Brain microvascular endothelial cell (primary cell): ENCODE data around the gene G6PC2.
A peak's percentile ranks its signal among the peaks of the same experiment; 100 is the strongest.

Experiments
- DNase-seq: peaks from one replicate; pipeline ENCODE4 v3.0.0-alpha.2; 2020
- H3K27ac ChIP-seq: fragments of 250-450 bp; sonication (Bioruptor Pico); 2 replicates; pipeline ENCODE4 v1.5.1; 2020; ENCODE audit warnings: mild to moderate bottlenecking, moderate library complexity
- H3K27me3 ChIP-seq: fragments of 250-450 bp; sonication (Bioruptor Pico); replicated peaks from 2 replicates; pipeline ENCODE4 v1.5.1; 2020; ENCODE audit warnings: mild to moderate bottlenecking
- H3K36me3 ChIP-seq: fragments of 250-450 bp; sonication (Bioruptor Pico); replicated peaks from 2 replicates; pipeline ENCODE4 v1.5.1; 2020; ENCODE audit warnings: mild to moderate bottlenecking
- H3K4me3 ChIP-seq: 2 replicates; pipeline ENCODE4 v1.5.1; 2011; ENCODE audit warnings: low read depth, mild to moderate bottlenecking, control low read depth, low read length, moderate library complexity
- in situ Hi-C: cut with HindIII; loops from 2 replicates; pipeline ENCODE4 v1.10.0; 2017; ENCODE audit warnings: low sequenced_read_pairs, low pct_ligation_motif_present
- TF ChIP-seq, protein P1 (sequence below): IDR thresholded peaks from 2 replicates; pipeline ENCODE4 v1.5.1; 2011; ENCODE audit warnings: low read depth, mild to moderate bottlenecking, moderate library complexity, low read length, control low read depth, inconsistent platforms; ENCODE audit errors: missing control alignments

The G6PC2 gene

GRCh38 chr2:168901003-168901402 lies at the start of gene G6PC2:
Gene G6PC2 (plus strand): TSS chr2:168901291. CDS start chr2:168901332, 41 bp downstream.
- no peaks in the 10 kb centered on the region for H3K36me3 ChIP-seq
- H3K4me3 ChIP-seq, result no peak within 1 kb of the TSS
- TF ChIP-seq, protein P1, sequence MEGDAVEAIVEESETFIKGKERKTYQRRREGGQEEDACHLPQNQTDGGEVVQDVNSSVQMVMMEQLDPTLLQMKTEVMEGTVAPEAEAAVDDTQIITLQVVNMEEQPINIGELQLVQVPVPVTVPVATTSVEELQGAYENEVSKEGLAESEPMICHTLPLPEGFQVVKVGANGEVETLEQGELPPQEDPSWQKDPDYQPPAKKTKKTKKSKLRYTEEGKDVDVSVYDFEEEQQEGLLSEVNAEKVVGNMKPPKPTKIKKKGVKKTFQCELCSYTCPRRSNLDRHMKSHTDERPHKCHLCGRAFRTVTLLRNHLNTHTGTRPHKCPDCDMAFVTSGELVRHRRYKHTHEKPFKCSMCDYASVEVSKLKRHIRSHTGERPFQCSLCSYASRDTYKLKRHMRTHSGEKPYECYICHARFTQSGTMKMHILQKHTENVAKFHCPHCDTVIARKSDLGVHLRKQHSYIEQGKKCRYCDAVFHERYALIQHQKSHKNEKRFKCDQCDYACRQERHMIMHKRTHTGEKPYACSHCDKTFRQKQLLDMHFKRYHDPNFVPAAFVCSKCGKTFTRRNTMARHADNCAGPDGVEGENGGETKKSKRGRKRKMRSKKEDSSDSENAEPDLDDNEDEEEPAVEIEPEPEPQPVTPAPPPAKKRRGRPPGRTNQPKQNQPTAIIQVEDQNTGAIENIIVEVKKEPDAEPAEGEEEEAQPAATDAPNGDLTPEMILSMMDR, result no peak
- H3K27me3 ChIP-seq, result peaks cover 4% of the 10 kb centered on the region
- in situ Hi-C loops, result no loop called here
- no peak for DNase-seq
- no peak within 1 kb of the TSS for H3K27ac ChIP-seq

- Histone ChIP-seq H3K27ac (no peak overlapping the region), H3K27me3 (no peaks in the 10 kb centered on the region), H3K36me3 (no peaks in the 10 kb centered on the region), H3K4me3 (no peak overlapping the region)
- in situ Hi-C loops, result no loop called here
- TF ChIP-seq, protein P1, result no peak
- DNase-seq, result peak; percentile 91
Measured at GRCh38 chr2:168851674-168852320, 49.3 kb upstream of the G6PC2 start.

DNA sequence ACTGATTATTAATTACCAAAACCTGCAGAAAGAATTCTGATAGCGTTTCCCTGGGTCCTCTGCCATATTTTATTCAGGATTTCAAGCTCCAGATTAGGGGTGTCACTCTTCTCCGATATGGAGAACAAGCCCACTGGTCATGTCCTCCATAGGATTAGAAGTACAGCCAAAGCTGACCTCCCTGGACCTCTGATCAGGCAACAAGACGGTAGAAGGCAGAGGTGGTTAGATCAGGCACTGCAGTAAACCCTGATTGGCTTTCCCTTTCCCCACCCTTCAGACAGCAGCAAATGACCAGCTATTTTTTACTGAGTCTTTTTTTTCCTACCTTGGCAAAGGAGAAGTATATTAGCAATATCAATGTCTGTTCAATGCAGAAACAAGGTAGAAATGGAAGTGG lies 48.6 kb upstream of the G6PC2 start:
- in situ Hi-C loops, result no loop called here
- DNase-seq, result no peak
- TF ChIP-seq, protein P1, result no peak
- Histone ChIP-seq H3K36me3 (no peaks in the 10 kb centered on the region), H3K4me3 (no peak overlapping the region), H3K27me3 (no peaks in the 10 kb centered on the region), H3K27ac (no peak overlapping the region)

GRCh38 chr2:168853471-168853870 lies 47.6 kb upstream of the G6PC2 start:
- TF ChIP-seq, protein P1, result no peak
- H3K27ac ChIP-seq, result no peak overlapping the region
- no peak overlapping the region for H3K4me3 ChIP-seq
- H3K27me3 ChIP-seq, result no peaks in the 10 kb centered on the region
- no peaks in the 10 kb centered on the region for H3K36me3 ChIP-seq
- in situ Hi-C loops, result no loop called here
- DNase-seq, result no peak

DNA sequence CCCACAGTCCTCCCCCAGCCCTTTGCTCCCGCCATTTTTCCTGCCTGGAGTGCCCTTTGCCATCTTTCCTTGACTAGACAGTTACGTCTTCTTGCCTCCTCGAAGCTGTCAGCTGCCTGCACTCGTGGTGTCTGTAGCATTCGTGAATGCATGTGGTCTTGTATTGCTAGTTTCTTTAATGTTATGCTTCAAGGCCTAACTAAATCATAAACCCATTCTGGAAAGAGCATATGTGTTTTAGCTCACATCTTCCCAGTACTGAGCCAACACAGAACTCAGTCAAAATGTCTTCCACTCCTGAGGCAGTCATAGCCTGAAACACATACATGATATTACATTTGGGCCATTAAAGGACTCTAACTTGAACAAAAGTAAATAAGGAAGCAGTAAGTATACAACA lies 46.4 kb upstream of the G6PC2 start:
- Histone ChIP-seq H3K27ac (no peak overlapping the region), H3K27me3 (no peaks in the 10 kb centered on the region), H3K4me3 (no peak overlapping the region), H3K36me3 (no peaks in the 10 kb centered on the region)
- no peak for DNase-seq
- in situ Hi-C loops, result no loop called here
- TF ChIP-seq, protein P1, result no peak

DNA sequence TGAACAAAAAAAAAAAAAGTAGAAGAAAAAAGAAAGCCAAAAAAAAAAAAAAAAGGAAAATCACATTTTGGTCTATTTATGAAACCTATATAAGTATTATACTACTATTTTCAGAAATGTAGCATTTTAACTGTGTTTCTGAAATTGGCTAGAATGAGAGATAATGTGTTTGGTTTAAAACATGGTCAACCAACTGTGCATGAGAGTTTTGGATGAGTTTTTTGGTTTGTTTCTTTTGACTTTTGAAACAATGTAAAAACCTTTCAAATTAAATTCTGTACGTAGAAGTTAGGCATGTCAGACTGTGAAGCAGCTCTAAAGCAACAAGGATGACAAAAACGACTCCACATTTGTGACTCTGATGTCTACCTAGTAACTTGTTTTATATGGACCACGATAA lies 45.5 kb upstream of the G6PC2 start:
- Histone ChIP-seq H3K27me3 (no peaks in the 10 kb centered on the region), H3K36me3 (no peaks in the 10 kb centered on the region), H3K4me3 (no peak overlapping the region), H3K27ac (no peak overlapping the region)
- DNase-seq, result no peak
- in situ Hi-C loops, result no loop called here
- TF ChIP-seq, protein P1, result no peak
